Neural cell (in vitro differentiated cells): ENCODE results near the gene PLEKHS1.

Source experiments
- EZH2 ChIP-seq: fragments of 200-600, 300-800 bp; shearing (Covaris generic), sonication (generic); IDR thresholded peaks from 2 replicates; pipeline ENCODE4 v1.6.1; 2014; ENCODE audit warnings: antibody characterized with exemption, low read length, borderline replicate concordance, mild to moderate bottlenecking; ENCODE audit not compliant: insufficient read depth, poor library complexity, severe bottlenecking
- RAD21 ChIP-seq: fragments of 450-650 bp; conservative IDR thresholded peaks from 2 replicates; pipeline ENCODE4 v1.6.1; 2014; ENCODE audit warnings: antibody characterized with exemption, mild to moderate bottlenecking, moderate library complexity
- TAF1 ChIP-seq: IDR thresholded peaks from 2 replicates; pipeline ENCODE4 v1.6.1; 2012; ENCODE audit warnings: low read depth
- TF ChIP-seq, protein P1 (sequence below): fragments of 450-650 bp; IDR thresholded peaks from 2 replicates; pipeline ENCODE4 v1.5.1; 2014; ENCODE audit warnings: antibody characterized with exemption, mild to moderate bottlenecking, moderate library complexity; ENCODE audit not compliant: poor library complexity, severe bottlenecking

DNA sequence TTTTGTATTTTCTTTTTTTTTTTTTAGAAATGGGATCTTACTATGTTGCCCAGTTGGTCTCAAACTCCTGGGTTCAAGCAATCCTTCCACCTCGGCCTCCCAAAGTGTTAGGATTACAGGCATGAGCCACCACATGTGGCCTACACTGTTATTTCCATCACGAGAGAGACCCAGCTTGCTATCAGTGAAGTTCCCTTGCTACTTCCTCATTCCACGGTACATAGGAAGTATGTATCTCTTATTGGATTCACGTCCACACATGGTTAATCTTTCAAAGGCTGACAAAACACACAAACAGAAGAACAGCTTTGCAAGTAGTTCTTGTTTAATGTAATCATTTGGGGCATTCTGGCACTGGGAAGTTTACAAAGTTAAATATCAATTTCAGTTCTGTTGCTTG, 51.5 kb downstream of the PLEKHS1 start:
- TF ChIP-seq, protein P1, sequence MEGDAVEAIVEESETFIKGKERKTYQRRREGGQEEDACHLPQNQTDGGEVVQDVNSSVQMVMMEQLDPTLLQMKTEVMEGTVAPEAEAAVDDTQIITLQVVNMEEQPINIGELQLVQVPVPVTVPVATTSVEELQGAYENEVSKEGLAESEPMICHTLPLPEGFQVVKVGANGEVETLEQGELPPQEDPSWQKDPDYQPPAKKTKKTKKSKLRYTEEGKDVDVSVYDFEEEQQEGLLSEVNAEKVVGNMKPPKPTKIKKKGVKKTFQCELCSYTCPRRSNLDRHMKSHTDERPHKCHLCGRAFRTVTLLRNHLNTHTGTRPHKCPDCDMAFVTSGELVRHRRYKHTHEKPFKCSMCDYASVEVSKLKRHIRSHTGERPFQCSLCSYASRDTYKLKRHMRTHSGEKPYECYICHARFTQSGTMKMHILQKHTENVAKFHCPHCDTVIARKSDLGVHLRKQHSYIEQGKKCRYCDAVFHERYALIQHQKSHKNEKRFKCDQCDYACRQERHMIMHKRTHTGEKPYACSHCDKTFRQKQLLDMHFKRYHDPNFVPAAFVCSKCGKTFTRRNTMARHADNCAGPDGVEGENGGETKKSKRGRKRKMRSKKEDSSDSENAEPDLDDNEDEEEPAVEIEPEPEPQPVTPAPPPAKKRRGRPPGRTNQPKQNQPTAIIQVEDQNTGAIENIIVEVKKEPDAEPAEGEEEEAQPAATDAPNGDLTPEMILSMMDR: no peak
- TF ChIP-seq RAD21: no peak
- TF ChIP-seq EZH2: no peak
- TF ChIP-seq TAF1: no peak
